Measurements from ENCODE around the gene TIGD7.

The TIGD7 gene

GRCh38 chr16:3262517-3262916 is 42.7 kb downstream of the TIGD7 start:
- no peaks in the 10 kb centered on the region for H3K4me1 ChIP-seq (ENCODE audit: control insufficient read depth, insufficient read depth, low read length)
- H3K27ac ChIP-seq (ENCODE audit: low read length) = no peak overlapping the region
- DNase-seq (ENCODE audit: low read depth, low spot score) = no peak
- H3K27me3 ChIP-seq (ENCODE audit: control insufficient read depth, insufficient read depth, low read length) = no peaks in the 10 kb centered on the region
- H3K36me3 ChIP-seq (ENCODE audit: control insufficient read depth, insufficient read depth, low read length) = no peaks in the 10 kb centered on the region
- no peaks in the 10 kb centered on the region for H3K9me3 ChIP-seq (ENCODE audit: control insufficient read depth, insufficient read depth, low read length)
- WGBS (ENCODE audit: insufficient coverage, insufficient read length) = no CpG with 5 or more reads among the region's 4 CpGs
- H3K4me3 ChIP-seq (ENCODE audit: low read length) = no peak overlapping the region

- Histone ChIP-seq H3K4me1 (ENCODE audit: control insufficient read depth, insufficient read depth, low read length) (no peaks in the 10 kb centered on the region), H3K27me3 (ENCODE audit: control insufficient read depth, insufficient read depth, low read length) (no peaks in the 10 kb centered on the region), H3K36me3 (ENCODE audit: control insufficient read depth, insufficient read depth, low read length) (no peaks in the 10 kb centered on the region), H3K27ac (ENCODE audit: low read length) (no peak overlapping the region), H3K4me3 (ENCODE audit: low read length) (no peak overlapping the region), H3K9me3 (ENCODE audit: control insufficient read depth, insufficient read depth, low read length) (no peaks in the 10 kb centered on the region)
- WGBS (ENCODE audit: insufficient coverage, insufficient read length) = no CpG with 5 or more reads among the region's 8 CpGs
- DNase-seq (ENCODE audit: low read depth, low spot score) = no peak
These were observed 45.4 kb downstream of the TIGD7 start for GRCh38 chr16:3259836-3260235.

- no peak overlapping the region for H3K27ac ChIP-seq (ENCODE audit: low read length)
- no CpG with 5 or more reads among the region's 9 CpGs for whole genome bisulfite sequencing (ENCODE audit: insufficient coverage, insufficient read length)
- no peak for DNase-seq (ENCODE audit: low read depth, low spot score)
- no peaks in the 10 kb centered on the region for H3K9me3 ChIP-seq (ENCODE audit: control insufficient read depth, insufficient read depth, low read length)
- no peak overlapping the region for H3K4me3 ChIP-seq (ENCODE audit: low read length)
- no peaks in the 10 kb centered on the region for H3K36me3 ChIP-seq (ENCODE audit: control insufficient read depth, insufficient read depth, low read length)
- no peaks in the 10 kb centered on the region for H3K4me1 ChIP-seq (ENCODE audit: control insufficient read depth, insufficient read depth, low read length)
- no peaks in the 10 kb centered on the region for H3K27me3 ChIP-seq (ENCODE audit: control insufficient read depth, insufficient read depth, low read length)
These were observed 48.3 kb downstream of the TIGD7 start for GRCh38 chr16:3256866-3257465.

GRCh38 chr16:3256146-3256865 is 48.9 kb downstream of the TIGD7 start, which contains the start of gene MEFV:
MEFV (minus strand) TSS chr16:3256633; CDS start chr16:3256587, 46 bp downstream.
- no peak within 1 kb of the TSS for H3K27ac ChIP-seq (ENCODE audit: low read length)
- no peaks in the 10 kb centered on the region for H3K36me3 ChIP-seq (ENCODE audit: control insufficient read depth, insufficient read depth, low read length)
- H3K4me3 ChIP-seq (ENCODE audit: low read length) = no peak within 1 kb of the TSS
- H3K27me3 ChIP-seq (ENCODE audit: control insufficient read depth, insufficient read depth, low read length) = no peaks in the 10 kb centered on the region
- no peak for DNase-seq (ENCODE audit: low read depth, low spot score)
- no CpG with 5 or more reads among the region's 14 CpGs for WGBS (ENCODE audit: insufficient coverage, insufficient read length)
- H3K4me1 ChIP-seq (ENCODE audit: control insufficient read depth, insufficient read depth, low read length) = no peaks in the 10 kb centered on the region
- H3K9me3 ChIP-seq (ENCODE audit: control insufficient read depth, insufficient read depth, low read length) = no peaks in the 10 kb centered on the region

GRCh38 chr16:3254309-3254708 is 50.9 kb downstream of the TIGD7 start:
- H3K9me3 ChIP-seq (ENCODE audit: control insufficient read depth, insufficient read depth, low read length) = no peaks in the 10 kb centered on the region
- WGBS (ENCODE audit: insufficient coverage, insufficient read length) = no CpG with 5 or more reads among the region's 35 CpGs
- no peak overlapping the region for H3K4me3 ChIP-seq (ENCODE audit: low read length)
- DNase-seq (ENCODE audit: low read depth, low spot score) = no peak
- no peak overlapping the region for H3K27ac ChIP-seq (ENCODE audit: low read length)
- H3K27me3 ChIP-seq (ENCODE audit: control insufficient read depth, insufficient read depth, low read length) = no peaks in the 10 kb centered on the region
- H3K36me3 ChIP-seq (ENCODE audit: control insufficient read depth, insufficient read depth, low read length) = no peaks in the 10 kb centered on the region
- H3K4me1 ChIP-seq (ENCODE audit: control insufficient read depth, insufficient read depth, low read length) = no peaks in the 10 kb centered on the region

GRCh38 chr16:3252967-3253366 is 52.3 kb downstream of the TIGD7 start:
- Histone ChIP-seq H3K36me3 (ENCODE audit: control insufficient read depth, insufficient read depth, low read length) (no peaks in the 10 kb centered on the region), H3K9me3 (ENCODE audit: control insufficient read depth, insufficient read depth, low read length) (no peaks in the 10 kb centered on the region; the same call in 1 of the 2 replicates), H3K27ac (ENCODE audit: low read length) (no peak overlapping the region), H3K4me1 (ENCODE audit: control insufficient read depth, insufficient read depth, low read length) (no peaks in the 10 kb centered on the region), H3K4me3 (ENCODE audit: low read length) (no peak overlapping the region), H3K27me3 (ENCODE audit: control insufficient read depth, insufficient read depth, low read length) (no peaks in the 10 kb centered on the region)
- WGBS (ENCODE audit: insufficient coverage, insufficient read length) = no CpG with 5 or more reads among the region's 4 CpGs
- DNase-seq (ENCODE audit: low read depth, low spot score) = no peak

GRCh38 chr16:3249451-3249850 is 55.8 kb downstream of the TIGD7 start:
- Histone ChIP-seq H3K9me3 (ENCODE audit: control insufficient read depth, insufficient read depth, low read length) (no peaks in the 10 kb centered on the region; the same call in none of the 2 replicates), H3K36me3 (ENCODE audit: control insufficient read depth, insufficient read depth, low read length) (no peaks in the 10 kb centered on the region), H3K27me3 (ENCODE audit: control insufficient read depth, insufficient read depth, low read length) (no peaks in the 10 kb centered on the region), H3K4me3 (ENCODE audit: low read length) (no peak overlapping the region), H3K27ac (ENCODE audit: low read length) (no peak overlapping the region), H3K4me1 (ENCODE audit: control insufficient read depth, insufficient read depth, low read length) (no peaks in the 10 kb centered on the region)
- no CpG with 5 or more reads among the region's 14 CpGs for WGBS (ENCODE audit: insufficient coverage, insufficient read length)
- no peak for DNase-seq (ENCODE audit: low read depth, low spot score)

- DNase-seq (ENCODE audit: low read depth, low spot score) = no peak
- no peak overlapping the region for H3K4me3 ChIP-seq (ENCODE audit: low read length)
- WGBS (ENCODE audit: insufficient coverage, insufficient read length) = no CpG with 5 or more reads among the region's 1 CpG
- no peaks in the 10 kb centered on the region; the same call in none of the 2 replicates for H3K9me3 ChIP-seq (ENCODE audit: control insufficient read depth, insufficient read depth, low read length)
- H3K4me1 ChIP-seq (ENCODE audit: control insufficient read depth, insufficient read depth, low read length) = no peaks in the 10 kb centered on the region
- no peaks in the 10 kb centered on the region for H3K27me3 ChIP-seq (ENCODE audit: control insufficient read depth, insufficient read depth, low read length)
- no peaks in the 10 kb centered on the region for H3K36me3 ChIP-seq (ENCODE audit: control insufficient read depth, insufficient read depth, low read length)
- H3K27ac ChIP-seq (ENCODE audit: low read length) = no peak overlapping the region
These were observed 56.2 kb downstream of the TIGD7 start for GRCh38 chr16:3249020-3249419.

Measured in iPS DF 6.9 (cell line).